ENCODE measurements around the gene RAET1G. TPM values are rescaled to one million over a fixed set of nuclear protein-coding genes. Genes with fewer than 3 reads are reported as not detected.
A peak's percentile ranks its signal among the peaks of the same experiment; 100 is the strongest.

RAET1G gene
- total and polyA plus RNA-seq, 9 of the 15 experiments (the other 6 are each of a cell fraction or from before 2014, with no cell fraction given): 0.11 TPM; not detected in 8

DNA sequence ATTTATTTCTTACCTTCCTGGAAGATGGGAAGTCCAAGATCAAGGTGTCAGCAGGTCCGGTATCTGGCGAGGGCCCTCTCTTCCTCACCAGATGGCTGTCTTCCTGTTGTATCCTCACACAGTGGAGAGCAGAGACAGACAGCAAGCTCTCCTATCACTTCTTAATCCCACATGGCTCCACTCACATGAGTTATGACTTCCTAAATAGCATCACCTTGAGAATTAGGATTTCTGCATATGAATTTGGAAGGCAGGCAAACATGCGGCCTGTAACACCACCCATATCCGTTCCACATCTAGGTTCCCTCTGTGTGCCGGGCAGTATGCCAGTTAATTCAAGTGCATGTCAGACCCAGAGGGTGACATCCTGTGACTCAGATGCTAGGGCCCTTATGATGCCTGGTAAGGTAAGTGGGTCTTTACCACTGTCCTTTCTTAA is 27.1 kb downstream of the RAET1G start:
- ChIA-PET POLR2A (interaction anchor here (1.0 to 1.4 kb wide), 3 partner anchors 9 to 25 kb away, joined by 3 to 13 read pairs (median 3); no protein-coding TSS in a partner anchor), CTCF (ENCODE audit: low intra/inter-chr PET ratio) (no interaction called here)
- H3K9ac ChIP-seq (ENCODE audit: insufficient read depth in 1 of 2, low read depth in 2 of 2, low read length in 2 of 2): no peak overlapping the region
- no peak for TF ChIP-seq SP1 (CRISPR knock-in tag; IDR thresholded peaks at IDR 0.05)
- TF ChIP-seq CBFB (CRISPR knock-in tag; IDR thresholded peaks at IDR 0.05): no peak
- TF ChIP-seq VEZF1 (CRISPR knock-in tag; IDR thresholded peaks at IDR 0.05): no peak
- no peak for TF ChIP-seq MED1 (CRISPR knock-in tag; IDR thresholded peaks at IDR 0.05; ENCODE audit: borderline replicate concordance)
- TF ChIP-seq NFIC (IDR thresholded peaks at IDR 0.05): peak; percentile 16; the same call in 1 of the 2 replicates
- no peak for TF ChIP-seq POLR2H (tag; IDR thresholded peaks at IDR 0.05; ENCODE audit: low read depth)
- intact Hi-C loops (cut with micrococcal nuclease): no loop called here
- H2AFZ ChIP-seq (ENCODE audit: low read depth, low read length): no peak overlapping the region; the same call in 1 of the 2 replicates
- no peaks in the 10 kb centered on the region for H3K9me1 ChIP-seq (ENCODE audit: control insufficient read depth, insufficient read depth, low read length)
- H3K4me2 ChIP-seq (ENCODE audit: insufficient read depth, low read length): no peak overlapping the region
- no peaks in the 10 kb centered on the region for H3K36me3 ChIP-seq (ENCODE audit: control insufficient read depth, insufficient read depth, low read length)
- no peaks in the 10 kb centered on the region for H3K79me2 ChIP-seq (ENCODE audit: control insufficient read depth, insufficient read depth, low read length)
- no peaks in the 10 kb centered on the region for H4K20me1 ChIP-seq (replicated peaks; ENCODE audit: control insufficient read depth, insufficient read depth, low read length)
- FAIRE-seq (no peak), ATAC-seq (no peak), DNase-seq (ENCODE audit: extremely low read depth in 1 of 4, low spot score in 3 of 4) (peak in 1 of 4 experiments; percentile 7)
- no peaks in the 10 kb centered on the region for H3K9me3 ChIP-seq (replicated peaks; ENCODE audit: control insufficient read depth, insufficient read depth, low read depth, low read length)
- H3K4me3 ChIP-seq: no peak overlapping the region
- peaks cover 37 to 60% of the 10 kb centered on the region in 2 experiments for H3K27me3 ChIP-seq (ENCODE audit: control insufficient read depth in 2 of 2, insufficient read depth in 2 of 2, low read length in 2 of 2)
- H3K27ac ChIP-seq (ENCODE audit: extremely low read depth, low read depth, low read length): no peak overlapping the region
- BruUV-seq (replicated peaks): no TSS peak
- no peaks in the 10 kb centered on the region for H3K4me1 ChIP-seq (replicated peaks in 1 of 2; ENCODE audit: control insufficient read depth in 2 of 2, insufficient read depth in 2 of 2, low read length in 2 of 2)
- in situ Hi-C loops (cut with MboI): no loop called here
- 29% methylated on average over 5 of the region's 5 CpGs for WGBS (ENCODE audit: insufficient coverage, low coverage, missing lambda C conversion rate)
